Neural cell (in vitro differentiated cells): ENCODE results near the gene AANAT. TPM values are rescaled to one million over a fixed set of nuclear protein-coding genes. Genes with fewer than 3 reads are reported as not detected.

Experiments used
- H2AFZ ChIP-seq: fragments of 200-600, 300-800 bp; sonication (generic), shearing (Covaris generic); 2 replicates; pipeline ENCODE4 v1.6.0; 2014; ENCODE audit warnings: low read depth, mild to moderate bottlenecking, antibody characterized with exemption, low read length, moderate library complexity
- H3F3A ChIP-seq: fragments of 200-600 bp; shearing (Covaris generic); 2 replicates; pipeline ENCODE4 v1.6.1; 2016; ENCODE audit warnings: mild to moderate bottlenecking, moderate library complexity, mixed read lengths, antibody characterized with exemption, low read length; ENCODE audit not compliant: insufficient read depth, poor library complexity, severe bottlenecking
- H3K27ac ChIP-seq: fragments of 200-600, 300-800 bp; sonication (generic), shearing (Covaris generic); 2 replicates; pipeline ENCODE4 v1.5.1; 2014; ENCODE audit warnings: mild to moderate bottlenecking, low read length, moderate library complexity
- H3K27me3 ChIP-seq: fragments of 300-800, 200-600 bp; sonication (generic), shearing (Covaris generic); 2 replicates; pipeline ENCODE4 v1.6.0; 2014; ENCODE audit warnings: mild to moderate bottlenecking, low read depth, low read length, moderate library complexity; ENCODE audit not compliant: insufficient read depth
- H3K36me3 ChIP-seq: fragments of 300-800, 200-600 bp; sonication (generic), shearing (Covaris generic); 2 replicates; pipeline ENCODE4 v1.5.1; 2014; ENCODE audit warnings: mild to moderate bottlenecking, antibody characterized with exemption, low read length, moderate library complexity; ENCODE audit not compliant: insufficient read depth
- H3K4me2 ChIP-seq: fragments of 300-800, 200-600 bp; sonication (generic), shearing (Covaris generic); 2 replicates; pipeline ENCODE4 v1.6.0; 2014; ENCODE audit warnings: mild to moderate bottlenecking, low read length
- H3K4me3 ChIP-seq: fragments of 300-800, 200-600 bp; sonication (generic), shearing (Covaris generic); 2 replicates; pipeline ENCODE4 v1.5.1; 2014; ENCODE audit warnings: mild to moderate bottlenecking, low read length, moderate library complexity
- H3K79me2 ChIP-seq: fragments of 200-600 bp; shearing (Covaris generic); replicated peaks from 2 replicates; pipeline ENCODE4 v1.6.0; 2014; ENCODE audit warnings: mild to moderate bottlenecking, low read length, moderate library complexity; ENCODE audit not compliant: insufficient read depth
- H3K9ac ChIP-seq: fragments of 300-800, 200-600 bp; sonication (generic), shearing (Covaris generic); 2 replicates; pipeline ENCODE4 v1.6.1; 2016; ENCODE audit warnings: mild to moderate bottlenecking, low read length, mixed read lengths
- H3K9me2 ChIP-seq: fragments of 200-600 bp; shearing (Covaris generic); 2 replicates; pipeline ENCODE4 v1.6.1; 2016; ENCODE audit warnings: mild to moderate bottlenecking, low read length, mixed read lengths; ENCODE audit not compliant: insufficient read depth
- H3K9me3 ChIP-seq: fragments of 200-600, 300-800 bp; sonication (generic), shearing (Covaris generic); 2 replicates; pipeline ENCODE4 v1.6.1; 2016; ENCODE audit warnings: mild to moderate bottlenecking, mixed run types, low read length, moderate library complexity, mixed read lengths
- H4K20me1 ChIP-seq: fragments of 200-600 bp; shearing (Covaris generic); 2 replicates; pipeline ENCODE4 v1.6.1; 2016; ENCODE audit warnings: mild to moderate bottlenecking, mixed run types; ENCODE audit not compliant: insufficient read depth
- CTCF ChIP-seq: fragments of 450-650 bp; IDR thresholded peaks from 2 replicates; pipeline ENCODE4 v1.5.1; 2014; ENCODE audit warnings: antibody characterized with exemption, mild to moderate bottlenecking, moderate library complexity; ENCODE audit not compliant: poor library complexity, severe bottlenecking
- EP300 ChIP-seq: fragments of 450-650 bp; conservative IDR thresholded peaks from 2 replicates; pipeline ENCODE4 v1.6.1; 2014; ENCODE audit warnings: antibody characterized with exemption, mild to moderate bottlenecking, moderate library complexity; ENCODE audit not compliant: poor library complexity, severe bottlenecking
- EZH2 ChIP-seq: fragments of 200-600, 300-800 bp; shearing (Covaris generic), sonication (generic); IDR thresholded peaks from 2 replicates; pipeline ENCODE4 v1.6.1; 2014; ENCODE audit warnings: antibody characterized with exemption, low read length, borderline replicate concordance, mild to moderate bottlenecking; ENCODE audit not compliant: insufficient read depth, poor library complexity, severe bottlenecking
- MXI1 ChIP-seq: fragments of 450-650 bp; conservative IDR thresholded peaks from 2 replicates; pipeline ENCODE4 v1.6.1; 2014; ENCODE audit warnings: antibody characterized with exemption, mild to moderate bottlenecking; ENCODE audit not compliant: poor library complexity, severe bottlenecking
- POLR2AphosphoS5 ChIP-seq: IDR thresholded peaks from 2 replicates; pipeline ENCODE4 v1.6.1; 2012
- RAD21 ChIP-seq: fragments of 450-650 bp; conservative IDR thresholded peaks from 2 replicates; pipeline ENCODE4 v1.6.1; 2014; ENCODE audit warnings: antibody characterized with exemption, mild to moderate bottlenecking, moderate library complexity
- REST ChIP-seq: IDR thresholded peaks from 2 replicates; pipeline ENCODE4 v1.6.1; 2012; ENCODE audit warnings: borderline replicate concordance
- SMC3 ChIP-seq: fragments of 450-650 bp; conservative IDR thresholded peaks from 2 replicates; pipeline ENCODE4 v1.6.1; 2014; ENCODE audit warnings: antibody characterized with exemption, mild to moderate bottlenecking, moderate library complexity; ENCODE audit not compliant: poor library complexity
- TAF1 ChIP-seq: IDR thresholded peaks from 2 replicates; pipeline ENCODE4 v1.6.1; 2012; ENCODE audit warnings: low read depth
- polyA plus RNA-seq: library from polyadenylated mRNA; depleted of rRNA; stranded (reverse); fragments of >200 nt; gene quantifications from 2 replicates; pipeline ENCODE4 v1.2.3, GENCODE V29; 2014

Gene AANAT
- polyA plus RNA-seq, 1 donor from 2014 or later = not detected

GRCh38 chr17:76458580-76459490 is 8.6 kb upstream of the AANAT start (continued):
- TF ChIP-seq EZH2 (no peak), MXI1 (no peak), EP300 (no peak)

- Histone ChIP-seq H3K27me3 (no peaks in the 10 kb centered on the region), H3K9me3 (no peaks in the 10 kb centered on the region), H3K79me2 (no peaks in the 10 kb centered on the region), H3K36me3 (no peaks in the 10 kb centered on the region), H3F3A (no peaks in the 10 kb centered on the region), H2AFZ (no peak overlapping the region), H3K9ac (no peak overlapping the region), H4K20me1 (no peaks in the 10 kb centered on the region), H3K4me3 (no peak overlapping the region), H3K4me2 (no peak overlapping the region), H3K27ac (no peak overlapping the region), H3K9me2 (no peaks in the 10 kb centered on the region)
- TF ChIP-seq MXI1 = no peak
These were observed 7.7 kb upstream of the AANAT start for GRCh38 chr17:76459674-76460073.

DNA sequence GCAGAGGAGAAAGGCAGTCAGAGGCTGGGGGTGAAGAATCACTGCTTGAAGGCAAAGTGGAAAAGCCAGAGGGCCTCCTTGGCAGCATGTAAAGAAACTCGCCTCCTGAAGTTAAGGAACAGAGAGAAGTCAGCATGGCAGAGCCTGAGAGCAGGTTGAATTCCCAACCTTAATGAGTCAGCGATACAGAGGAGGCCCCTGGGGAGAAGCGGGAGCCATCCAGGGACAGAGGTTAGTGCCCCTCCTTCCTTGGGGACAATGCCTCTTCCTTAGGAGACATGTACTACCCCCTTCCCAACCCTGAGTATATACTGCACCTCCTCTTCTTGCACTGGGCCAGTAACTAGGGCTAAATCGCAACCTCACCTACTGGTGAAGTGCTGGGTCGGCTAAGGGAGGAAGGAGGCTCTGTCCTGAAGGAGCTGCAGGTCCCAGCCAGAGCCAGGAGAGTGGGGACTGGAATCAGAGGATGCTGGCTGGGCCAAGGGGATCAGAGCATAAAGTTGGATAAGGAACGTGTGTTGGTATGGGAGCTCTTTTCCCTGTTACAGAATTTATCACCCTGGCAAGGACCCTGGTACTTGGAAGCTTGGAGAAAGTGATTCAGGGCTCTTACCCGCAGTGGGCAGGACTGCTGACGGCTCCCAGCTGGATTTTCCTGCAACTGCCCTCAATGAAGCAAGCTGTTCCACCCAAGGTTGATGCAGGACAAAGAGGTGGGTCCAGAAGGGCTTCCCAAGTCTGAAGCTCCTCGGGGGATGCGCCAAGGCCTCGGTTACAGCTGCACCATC is 5.4 kb upstream of the AANAT start:
- H3K27ac ChIP-seq = no peak overlapping the region
- no peaks in the 10 kb centered on the region for H3K79me2 ChIP-seq
- no peak overlapping the region for H3K9ac ChIP-seq
- no peaks in the 10 kb centered on the region for H3K9me2 ChIP-seq
- H2AFZ ChIP-seq = no peak overlapping the region
- no peak overlapping the region for H3K4me3 ChIP-seq
- no peaks in the 10 kb centered on the region for H3K27me3 ChIP-seq
- no peaks in the 10 kb centered on the region for H3K36me3 ChIP-seq
- no peaks in the 10 kb centered on the region for H3F3A ChIP-seq
- H3K9me3 ChIP-seq = no peaks in the 10 kb centered on the region
- TF ChIP-seq POLR2AphosphoS5 = no peak
- no peak for TF ChIP-seq EP300
- TF ChIP-seq RAD21 = no peak
- TF ChIP-seq REST = no peak
- no peak for TF ChIP-seq SMC3
- no peak for TF ChIP-seq CTCF
- no peak for TF ChIP-seq MXI1
- no peak for TF ChIP-seq TAF1
- no peak for TF ChIP-seq EZH2
- H4K20me1 ChIP-seq = no peaks in the 10 kb centered on the region
- H3K4me2 ChIP-seq = no peak overlapping the region
